NCI-H748 (cell line): ENCODE data around the gene CD63.
A peak's percentile ranks its signal among the peaks of the same experiment; 100 is the strongest.

ENCODE experiments used
- DNase-seq: peaks from one replicate; lab custom pipeline; 2025; ENCODE audit not compliant: unreplicated experiment; lab: John Stamatoyannopoulos, UW

Gene CD63

GRCh38 chr12:55741931-55742680 lies 13.3 kb upstream of the CD63 start:
- DNase-seq = no peak

DNA sequence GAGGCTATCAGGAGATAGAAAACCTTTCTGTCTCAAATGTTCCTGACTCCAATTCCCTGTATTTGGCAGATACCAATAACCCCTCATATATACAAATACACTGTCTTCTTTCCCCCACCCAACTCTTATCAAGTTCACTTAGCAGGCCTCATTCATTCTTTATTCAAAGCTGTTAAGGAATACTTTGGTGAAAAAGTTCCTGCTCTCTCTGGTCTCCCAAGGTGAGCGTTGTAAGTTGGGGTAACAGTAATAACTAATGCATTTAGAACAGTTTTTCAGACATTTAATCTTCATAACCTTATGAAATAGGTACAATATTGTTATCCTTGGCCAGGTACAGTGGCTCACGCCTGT lies 10.2 kb upstream of the CD63 start:
- no peak for DNase-seq

GRCh38 chr12:55738123-55739024 lies 9.6 kb upstream of the CD63 start:
- DNase-seq = peak; percentile 95

- peak; percentile 49 for DNase-seq
Measured at GRCh38 chr12:55737581-55738122, 8.8 kb upstream of the CD63 start.

GRCh38 chr12:55736780-55737580 lies 8.2 kb upstream of the CD63 start:
- DNase-seq = peak; percentile 89

DNA sequence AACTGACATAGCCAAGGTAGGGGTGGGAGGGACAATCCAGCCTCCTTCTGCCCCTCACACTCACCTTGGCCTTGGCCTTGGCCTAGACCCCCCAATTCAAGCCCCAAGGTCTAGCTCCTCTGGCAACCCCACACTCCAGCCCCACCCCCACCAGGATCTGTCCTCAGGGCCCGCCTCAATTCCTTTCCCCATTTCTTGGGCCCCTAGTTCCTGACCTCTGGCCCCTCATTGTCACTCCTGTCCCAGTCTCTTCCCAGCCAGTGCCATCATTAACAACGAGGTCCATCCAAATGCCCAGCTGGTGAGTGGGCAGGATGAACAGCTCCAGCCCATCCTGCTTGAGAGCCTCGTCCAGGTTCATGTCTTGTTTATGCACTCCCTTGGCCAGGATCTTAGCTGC lies 7.3 kb upstream of the CD63 start:
- DNase-seq = no peak

GRCh38 chr12:55734595-55734994 lies 5.8 kb upstream of the CD63 start:
- no peak for DNase-seq

DNA sequence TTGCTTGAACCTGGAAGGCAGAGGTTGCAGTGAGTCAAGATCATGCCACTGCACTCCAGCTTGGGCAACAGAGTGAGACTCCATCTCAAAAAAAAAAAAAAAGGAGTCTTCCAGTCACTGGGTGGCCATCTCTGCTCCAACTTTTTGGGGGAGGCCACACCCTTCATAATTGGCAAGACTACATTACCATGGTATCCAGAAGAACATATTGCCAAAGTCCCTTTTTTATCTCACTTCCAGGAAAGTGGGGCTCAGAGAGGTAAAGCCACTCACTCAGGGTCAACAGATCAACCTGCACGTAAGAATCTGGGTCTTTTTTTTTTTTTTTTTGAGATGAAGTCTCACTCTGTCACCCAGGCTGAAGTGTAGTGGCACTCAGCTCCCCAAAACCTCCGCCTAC lies 5.0 kb upstream of the CD63 start:
- DNase-seq = no peak

DNA sequence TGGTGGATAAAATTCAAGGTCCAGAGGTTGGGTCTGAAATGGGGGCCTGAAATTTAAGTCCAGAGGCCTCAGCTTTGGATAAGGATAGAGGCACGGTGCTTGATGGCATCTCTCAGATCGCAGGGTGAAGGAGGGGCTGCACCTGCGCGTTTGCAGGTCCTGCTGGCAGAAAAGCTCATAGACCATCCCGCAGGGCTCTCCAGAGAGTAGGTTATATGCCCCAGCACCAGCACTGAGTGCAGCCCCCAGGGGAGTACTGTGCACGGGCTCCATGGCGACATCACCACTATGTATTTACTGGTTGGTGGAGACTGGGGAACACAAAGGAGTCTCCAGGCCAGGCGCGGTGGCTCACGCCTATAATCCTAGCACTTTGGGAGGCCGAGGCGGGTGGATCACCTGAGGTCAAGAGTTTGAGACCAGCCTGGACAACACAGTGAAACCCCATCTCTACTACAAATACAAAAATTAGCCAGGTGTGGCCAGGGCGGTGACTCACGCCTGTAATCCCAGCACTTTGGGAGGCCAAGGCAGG lies 4.3 kb upstream of the CD63 start:
- DNase-seq = no peak

DNA sequence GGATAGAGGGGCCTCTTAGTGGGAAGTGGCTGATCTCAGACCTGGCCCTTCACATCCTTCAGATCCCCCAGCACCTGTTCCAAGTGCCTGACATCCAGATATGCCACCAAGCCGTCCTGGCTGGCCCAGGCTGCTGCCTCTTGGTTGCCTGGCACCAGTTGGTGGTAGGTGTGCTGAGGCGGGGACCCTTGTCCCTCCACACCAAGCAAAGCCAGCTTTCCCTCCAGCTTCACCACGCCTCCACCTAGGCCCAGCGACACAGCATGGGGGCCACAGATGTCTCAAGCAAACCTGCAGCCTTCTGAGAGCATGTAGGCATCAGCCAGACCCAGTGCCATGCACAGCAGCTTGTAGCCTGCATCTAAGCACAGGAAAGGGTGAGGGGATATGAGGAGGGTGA lies 3.5 kb upstream of the CD63 start:
- no peak for DNase-seq

DNA sequence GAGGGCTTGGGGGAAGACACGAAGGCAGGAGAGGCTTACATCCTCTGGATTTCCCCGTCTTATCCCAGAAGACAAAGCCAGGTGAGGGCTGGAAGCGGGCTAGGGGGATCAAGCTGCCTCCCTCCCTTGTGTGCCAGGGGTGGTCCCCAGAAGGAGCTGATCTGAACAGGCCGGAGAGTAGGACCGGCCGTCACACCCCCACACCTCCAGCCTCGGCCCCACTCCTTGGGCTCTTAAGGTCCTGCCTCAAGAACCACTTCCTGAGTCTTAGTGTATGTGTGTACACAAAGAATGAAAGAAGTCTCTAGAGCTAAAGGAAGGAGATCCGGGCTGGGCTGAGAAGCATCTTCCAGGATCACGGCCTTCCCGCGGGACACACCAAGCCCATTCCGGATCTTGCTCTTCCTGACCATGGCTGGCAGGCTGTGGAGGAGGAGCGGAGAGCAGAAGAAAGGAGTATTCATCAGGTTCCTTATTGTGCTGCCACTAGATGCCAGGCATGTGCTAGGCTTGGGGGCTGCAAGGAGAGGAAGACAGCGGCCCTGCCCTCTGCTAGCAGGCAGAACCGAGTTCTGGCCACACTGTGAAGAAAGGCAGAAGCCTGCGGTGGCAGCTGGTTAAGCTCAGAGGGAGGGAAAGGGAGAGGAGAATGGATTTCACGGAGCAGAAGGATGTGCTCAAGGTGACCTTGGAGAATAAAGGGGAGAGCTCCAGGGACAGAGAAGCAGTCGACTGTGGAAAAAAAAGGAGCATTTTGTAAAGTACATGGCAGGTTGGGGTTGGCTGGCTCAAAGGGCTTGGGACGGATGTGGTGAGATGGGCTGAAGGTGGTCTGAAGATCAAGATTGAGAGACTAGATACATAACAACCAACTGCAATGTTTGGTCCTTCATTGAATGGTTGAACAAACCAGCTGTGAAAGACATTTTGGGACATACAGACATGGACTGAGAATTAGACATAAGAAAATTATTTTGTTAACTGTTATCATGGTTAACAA lies 1.3 kb upstream of the CD63 start:
- no peak for DNase-seq

- DNase-seq = peak; percentile 62
Measured at GRCh38 chr12:55728186-55728938, 447 bp downstream of the CD63 start.

GRCh38 chr12:55727643-55728185 lies 1.1 kb downstream of the CD63 start:
- peak; percentile 71 for DNase-seq

DNA sequence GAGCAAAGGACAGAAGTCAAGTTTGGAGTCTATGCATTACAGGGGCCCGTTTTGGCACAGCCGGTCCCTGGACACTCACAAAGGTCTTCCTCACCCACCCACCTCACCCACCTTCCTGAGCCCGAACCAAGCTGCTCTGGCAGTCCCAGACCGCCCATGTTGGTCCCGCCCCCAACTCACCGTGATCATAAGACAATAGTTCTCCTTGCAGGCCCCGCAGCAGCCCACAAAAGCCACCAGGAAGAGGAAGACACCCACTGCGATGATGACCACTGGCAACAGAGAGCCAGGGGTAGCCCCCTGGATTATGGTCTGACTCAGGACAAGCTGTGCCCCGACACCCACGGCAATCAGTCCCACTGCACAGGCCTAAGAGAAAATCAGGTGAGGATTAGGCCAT lies 1.8 kb downstream of the CD63 start:
- no peak for DNase-seq

DNA sequence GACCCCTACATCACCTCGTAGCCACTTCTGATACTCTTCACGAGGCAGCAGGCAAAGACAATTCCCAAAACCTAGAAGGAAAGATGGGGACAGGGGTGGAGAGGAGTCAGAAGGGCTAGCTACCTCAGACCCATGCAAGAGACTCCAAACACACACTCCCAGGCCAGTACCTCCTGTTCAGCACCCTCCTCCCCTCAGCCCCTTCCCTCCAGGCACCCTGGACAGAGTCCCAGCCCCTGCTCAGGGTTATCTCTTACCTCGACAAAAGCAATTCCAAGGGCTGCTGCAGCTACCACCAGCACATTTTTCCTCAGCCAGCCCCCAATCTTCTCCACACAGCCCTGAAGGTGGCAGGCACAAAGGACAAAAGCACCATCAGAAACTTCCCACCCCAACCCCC lies 3.3 kb downstream of the CD63 start:
- DNase-seq = no peak

- DNase-seq = no peak
Measured at GRCh38 chr12:55724940-55725309, 3.9 kb downstream of the CD63 start.

DNA sequence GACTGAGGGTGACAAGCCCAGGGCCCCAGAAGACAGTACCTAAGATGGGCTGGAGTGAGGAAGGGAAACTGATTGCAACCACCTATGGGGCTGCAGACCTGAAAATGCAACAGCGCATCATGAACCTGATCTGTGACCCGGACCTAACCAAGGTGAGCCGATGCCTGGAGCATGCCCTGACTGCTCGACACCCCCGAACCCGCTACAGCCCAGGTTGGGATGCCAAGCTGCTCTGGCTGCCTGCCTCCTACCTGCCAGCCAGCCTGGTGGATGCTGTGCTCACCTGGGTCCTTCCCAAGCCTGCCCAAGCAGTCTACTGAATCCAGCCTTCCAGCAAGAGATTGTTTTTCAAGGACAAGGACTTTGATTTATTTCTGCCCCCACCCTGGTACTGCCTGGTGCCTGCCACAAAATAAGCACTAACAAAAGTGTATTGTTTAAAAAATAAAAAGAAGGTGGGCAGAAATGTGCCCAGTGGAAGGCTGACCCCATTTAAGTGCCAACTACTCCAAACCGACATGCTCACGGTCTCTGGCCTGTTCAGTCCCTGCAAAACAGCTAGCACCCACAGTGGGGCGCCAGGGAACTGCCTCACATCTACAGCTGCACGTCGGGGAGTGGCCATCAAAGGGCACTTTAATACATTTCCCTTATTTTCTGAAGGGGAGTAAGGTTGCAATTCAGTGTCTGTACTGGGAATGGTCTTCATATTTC lies 4.4 kb downstream of the CD63 start:
- DNase-seq = peak; percentile 59

DNA sequence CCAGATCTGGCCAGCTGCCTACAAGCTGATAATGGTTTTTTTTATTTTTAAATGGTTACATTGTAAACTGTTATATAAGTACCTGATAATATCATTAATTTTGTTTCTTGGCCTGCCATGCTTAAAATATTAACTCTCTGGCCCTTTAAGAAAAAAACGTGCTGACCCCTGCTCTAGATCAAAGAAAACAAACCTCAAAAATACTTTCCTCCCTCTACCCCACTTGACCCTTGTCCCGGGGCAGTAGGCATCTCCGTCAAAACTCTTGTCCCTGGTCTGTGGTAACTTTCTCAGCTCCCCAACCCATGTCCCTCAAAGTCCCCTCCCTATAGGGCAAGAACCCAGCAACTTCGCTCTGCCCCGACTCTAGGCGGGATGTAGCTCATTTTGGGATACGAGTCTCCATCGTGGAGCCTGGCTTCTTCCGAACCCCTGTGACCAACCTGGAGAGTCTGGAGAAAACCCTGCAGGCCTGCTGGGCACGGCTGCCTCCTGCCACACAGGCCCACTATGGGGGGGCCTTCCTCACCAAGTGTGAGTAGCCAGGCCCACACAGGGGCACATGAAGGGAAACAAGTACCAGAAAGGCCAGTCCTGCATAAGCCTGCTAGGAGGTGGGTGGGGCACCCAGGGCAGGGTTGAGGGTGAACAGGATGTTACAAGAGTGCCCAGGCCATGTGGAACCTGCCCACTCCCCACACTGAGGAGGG lies 5.1 kb downstream of the CD63 start:
- DNase-seq = no peak
